ENCODE data around the gene PNPLA8.

The PNPLA8 gene

DNA sequence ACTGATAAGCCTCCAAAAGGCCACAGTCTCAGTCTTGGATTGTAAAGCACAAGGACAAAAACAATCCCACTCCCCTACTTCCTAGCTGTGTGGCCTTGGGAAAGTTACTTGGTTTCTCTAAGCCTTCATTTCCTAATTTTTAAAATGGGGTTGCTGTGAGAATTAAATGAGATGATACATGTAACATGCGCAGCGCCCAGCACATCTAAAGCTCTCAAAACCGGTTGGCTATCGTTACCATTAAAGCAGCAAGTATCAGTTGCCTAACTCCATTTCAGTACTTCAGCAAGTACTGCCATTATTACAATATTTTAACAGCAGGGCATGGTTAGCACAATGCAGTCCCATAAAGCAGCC is 71.6 kb downstream of the PNPLA8 start:
- Histone ChIP-seq H3K9me2 (replicated peaks; ENCODE audit: insufficient read depth, low read length) (no peaks in the 10 kb centered on the region), H4K20me1 (ENCODE audit: low read depth, low read length) (no peaks in the 10 kb centered on the region), H3K79me2 (ENCODE audit: insufficient read depth, low read length) (no peaks in the 10 kb centered on the region), H3K36me3 (ENCODE audit: low read length) (no peaks in the 10 kb centered on the region), H3K4me2 (ENCODE audit: low read depth, low read length, poor library complexity, severe bottlenecking) (peak overlapping the region; percentile 63), H3K27me3 (ENCODE audit: low read length) (no peaks in the 10 kb centered on the region), H3K9ac (ENCODE audit: low read length) (no peak overlapping the region), H3K4me3 (ENCODE audit: insufficient read depth, low read length, poor library complexity, severe bottlenecking) (no peak overlapping the region), H3K27ac (ENCODE audit: low read depth, low read length) (no peak overlapping the region), H3F3A (ENCODE audit: insufficient read depth) (no peaks in the 10 kb centered on the region), H3K9me3 (ENCODE audit: insufficient read depth, low read length) (no peaks in the 10 kb centered on the region), H2AFZ (ENCODE audit: low read depth, low read length, severe bottlenecking) (no peak overlapping the region)
- no peak for TF ChIP-seq EZH2phosphoT487 (conservative IDR thresholded peaks at IDR 0.05; ENCODE audit: low read length)
- TF ChIP-seq, protein P1, sequence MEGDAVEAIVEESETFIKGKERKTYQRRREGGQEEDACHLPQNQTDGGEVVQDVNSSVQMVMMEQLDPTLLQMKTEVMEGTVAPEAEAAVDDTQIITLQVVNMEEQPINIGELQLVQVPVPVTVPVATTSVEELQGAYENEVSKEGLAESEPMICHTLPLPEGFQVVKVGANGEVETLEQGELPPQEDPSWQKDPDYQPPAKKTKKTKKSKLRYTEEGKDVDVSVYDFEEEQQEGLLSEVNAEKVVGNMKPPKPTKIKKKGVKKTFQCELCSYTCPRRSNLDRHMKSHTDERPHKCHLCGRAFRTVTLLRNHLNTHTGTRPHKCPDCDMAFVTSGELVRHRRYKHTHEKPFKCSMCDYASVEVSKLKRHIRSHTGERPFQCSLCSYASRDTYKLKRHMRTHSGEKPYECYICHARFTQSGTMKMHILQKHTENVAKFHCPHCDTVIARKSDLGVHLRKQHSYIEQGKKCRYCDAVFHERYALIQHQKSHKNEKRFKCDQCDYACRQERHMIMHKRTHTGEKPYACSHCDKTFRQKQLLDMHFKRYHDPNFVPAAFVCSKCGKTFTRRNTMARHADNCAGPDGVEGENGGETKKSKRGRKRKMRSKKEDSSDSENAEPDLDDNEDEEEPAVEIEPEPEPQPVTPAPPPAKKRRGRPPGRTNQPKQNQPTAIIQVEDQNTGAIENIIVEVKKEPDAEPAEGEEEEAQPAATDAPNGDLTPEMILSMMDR (IDR thresholded peaks at IDR 0.05; ENCODE audit: insufficient read depth, low read length, poor library complexity, severe bottlenecking): no peak

DNA sequence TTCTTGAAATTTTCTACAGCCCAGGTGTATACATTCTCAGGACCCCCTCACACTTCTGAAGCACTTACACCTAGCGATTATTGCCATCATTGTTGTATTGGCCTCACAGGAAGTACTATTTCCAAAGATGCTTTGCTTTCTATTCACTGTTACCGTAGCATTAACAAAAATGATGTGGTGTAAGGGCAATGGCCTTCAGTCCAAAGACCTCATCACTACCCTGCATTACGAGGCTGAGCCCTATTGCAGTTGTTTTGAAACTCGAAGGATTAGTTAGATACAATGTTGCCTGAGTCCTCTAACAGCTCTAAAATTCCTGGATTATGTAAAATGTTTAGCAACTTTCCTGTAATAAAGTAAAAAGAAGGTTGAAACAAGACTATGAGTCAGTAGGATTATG is 72.6 kb downstream of the PNPLA8 start:
- Histone ChIP-seq H3K9me3 (ENCODE audit: insufficient read depth, low read length) (no peaks in the 10 kb centered on the region), H3K79me2 (ENCODE audit: insufficient read depth, low read length) (no peaks in the 10 kb centered on the region), H3K9ac (ENCODE audit: low read length) (no peak overlapping the region), H3F3A (ENCODE audit: insufficient read depth) (no peaks in the 10 kb centered on the region), H3K27me3 (ENCODE audit: low read length) (no peaks in the 10 kb centered on the region), H3K36me3 (ENCODE audit: low read length) (no peaks in the 10 kb centered on the region), H3K27ac (ENCODE audit: low read depth, low read length) (no peak overlapping the region), H3K4me3 (ENCODE audit: insufficient read depth, low read length, poor library complexity, severe bottlenecking) (no peak overlapping the region), H4K20me1 (ENCODE audit: low read depth, low read length) (no peaks in the 10 kb centered on the region), H3K4me2 (ENCODE audit: low read depth, low read length, poor library complexity, severe bottlenecking) (no peak overlapping the region), H2AFZ (ENCODE audit: low read depth, low read length, severe bottlenecking) (no peak overlapping the region), H3K9me2 (replicated peaks; ENCODE audit: insufficient read depth, low read length) (no peaks in the 10 kb centered on the region)
- TF ChIP-seq EZH2phosphoT487 (conservative IDR thresholded peaks at IDR 0.05; ENCODE audit: low read length): no peak
- TF ChIP-seq, protein P1 (IDR thresholded peaks at IDR 0.05; ENCODE audit: insufficient read depth, low read length, poor library complexity, severe bottlenecking): no peak

- H4K20me1 ChIP-seq (ENCODE audit: low read depth, low read length): no peaks in the 10 kb centered on the region
- no peaks in the 10 kb centered on the region for H3K9me3 ChIP-seq (ENCODE audit: insufficient read depth, low read length)
- no peak overlapping the region for H2AFZ ChIP-seq (ENCODE audit: low read depth, low read length, severe bottlenecking)
- no peak overlapping the region for H3K4me2 ChIP-seq (ENCODE audit: low read depth, low read length, poor library complexity, severe bottlenecking)
- H3K4me3 ChIP-seq (ENCODE audit: insufficient read depth, low read length, poor library complexity, severe bottlenecking): no peak overlapping the region
- no peaks in the 10 kb centered on the region for H3K27me3 ChIP-seq (ENCODE audit: low read length)
- H3K9me2 ChIP-seq (replicated peaks; ENCODE audit: insufficient read depth, low read length): no peaks in the 10 kb centered on the region
- no peaks in the 10 kb centered on the region for H3K36me3 ChIP-seq (ENCODE audit: low read length)
- no peak overlapping the region for H3K27ac ChIP-seq (ENCODE audit: low read depth, low read length)
- no peak overlapping the region for H3K9ac ChIP-seq (ENCODE audit: low read length)
- H3K79me2 ChIP-seq (ENCODE audit: insufficient read depth, low read length): no peaks in the 10 kb centered on the region
- H3F3A ChIP-seq (ENCODE audit: insufficient read depth): no peaks in the 10 kb centered on the region
- no peak for TF ChIP-seq EZH2phosphoT487 (conservative IDR thresholded peaks at IDR 0.05; ENCODE audit: low read length)
- TF ChIP-seq, protein P1 (IDR thresholded peaks at IDR 0.05; ENCODE audit: insufficient read depth, low read length, poor library complexity, severe bottlenecking): peak; percentile 55
Measured at GRCh38 chr7:108452707-108453106, 73.2 kb downstream of the PNPLA8 start.

Measured in SU-DHL-6 (cell line).